NCI-H774 (cell line): ENCODE data around the gene TFPI.
"Not testable (repeated sequence)": the region's sequence is repeated elsewhere in the genome, so short reads cannot be mapped to it uniquely, and the experiment has no call there.

Source experiments
- DNase-seq: peaks from one replicate; lab custom pipeline; 2025; lab: John Stamatoyannopoulos, UW

The TFPI gene

DNA sequence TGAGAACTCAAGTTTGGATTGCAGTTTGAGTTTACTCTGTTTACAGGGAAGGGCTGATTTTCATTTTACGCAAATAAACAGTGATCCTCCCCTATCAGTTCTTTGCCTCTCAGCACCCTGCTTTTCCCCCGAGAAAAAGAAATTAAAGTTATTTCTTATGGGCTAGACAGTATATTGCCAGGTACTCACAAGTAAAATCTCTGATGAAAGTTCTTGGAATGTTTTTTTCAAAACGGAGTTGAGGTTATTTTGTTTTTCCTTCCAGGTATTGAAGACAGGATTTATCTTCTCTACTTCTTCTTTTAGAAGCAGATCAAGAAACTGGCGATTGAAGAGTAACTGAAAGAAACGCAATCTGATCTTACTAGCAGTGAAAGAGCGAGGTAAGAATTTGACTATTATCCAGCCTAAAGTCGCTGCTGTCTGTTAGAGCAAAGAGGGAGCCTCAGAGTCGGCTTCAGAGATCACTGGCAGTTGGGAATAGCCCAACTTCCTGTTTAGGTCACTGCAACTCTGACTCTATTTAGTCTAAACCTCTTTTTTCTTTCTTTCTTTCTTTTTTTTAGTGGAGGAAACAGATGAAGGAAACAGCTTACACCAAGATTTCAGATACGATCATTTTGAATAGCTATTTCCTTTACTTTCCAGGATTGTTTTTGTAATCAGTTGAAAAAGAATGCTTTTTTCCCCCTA lies at the start of gene TFPI:
TFPI (minus strand) TSS at position 425 of the 693 bp plus-strand sequence. CDS start 50,667 bp downstream, outside the sequence.
- no peak for DNase-seq

DNA sequence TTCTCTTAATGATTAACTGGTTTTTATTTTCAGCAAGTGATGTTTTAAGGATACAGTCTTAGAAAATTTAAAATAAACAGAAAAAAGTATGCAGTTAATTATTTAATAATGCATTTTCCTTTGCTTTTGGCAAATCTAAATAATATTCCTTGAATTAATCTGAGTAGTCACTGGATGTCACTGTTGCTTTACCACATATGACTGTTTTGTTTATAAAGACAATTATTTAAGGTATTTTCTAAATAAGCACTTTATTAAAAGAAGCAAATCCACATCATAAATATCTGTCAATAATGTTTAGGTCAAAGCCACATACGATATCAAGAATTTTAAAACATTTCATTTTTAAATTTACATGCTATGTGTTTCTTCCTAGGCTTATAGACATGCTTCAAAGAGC lies 40.6 kb upstream of the TFPI start:
- DNase-seq, result no peak

DNA sequence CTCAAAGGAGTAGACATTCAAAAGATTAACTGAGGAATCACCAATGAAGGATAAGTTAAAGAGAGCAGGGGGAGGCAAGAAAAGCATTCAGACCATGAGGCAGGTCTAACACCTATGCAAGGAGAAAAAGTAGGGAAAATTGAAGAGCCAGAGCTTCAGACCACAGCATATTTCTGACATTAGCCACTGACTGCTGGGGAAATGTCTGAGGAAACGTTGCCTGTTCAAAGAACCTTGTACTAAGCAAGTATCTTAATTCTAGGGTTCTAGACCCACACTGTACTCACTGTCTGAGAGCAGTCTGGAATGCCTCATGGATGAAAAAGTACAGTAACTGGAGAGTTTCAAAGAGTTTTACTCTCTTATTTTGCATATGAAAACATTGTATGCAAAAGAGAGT lies 39.5 kb upstream of the TFPI start:
- no peak for DNase-seq

DNA sequence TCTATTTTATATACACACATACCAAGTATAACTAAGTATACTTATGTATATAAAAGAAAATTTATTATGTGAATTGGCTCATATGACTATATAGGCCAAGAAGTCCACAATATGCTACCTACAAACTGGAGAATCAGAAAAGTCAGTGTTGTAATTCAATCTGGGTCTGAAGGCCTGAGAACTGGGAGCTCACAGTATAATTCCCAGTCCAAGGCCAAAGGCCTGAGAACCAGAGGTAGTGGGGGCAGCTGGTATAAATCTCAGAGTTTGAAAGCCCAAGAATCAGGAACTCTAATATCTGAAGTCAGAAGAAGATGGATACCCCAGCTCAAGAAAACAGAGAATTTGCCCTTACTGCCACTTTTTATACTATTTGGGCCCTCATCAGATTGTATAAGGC lies 38.9 kb upstream of the TFPI start:
- no peak for DNase-seq

DNA sequence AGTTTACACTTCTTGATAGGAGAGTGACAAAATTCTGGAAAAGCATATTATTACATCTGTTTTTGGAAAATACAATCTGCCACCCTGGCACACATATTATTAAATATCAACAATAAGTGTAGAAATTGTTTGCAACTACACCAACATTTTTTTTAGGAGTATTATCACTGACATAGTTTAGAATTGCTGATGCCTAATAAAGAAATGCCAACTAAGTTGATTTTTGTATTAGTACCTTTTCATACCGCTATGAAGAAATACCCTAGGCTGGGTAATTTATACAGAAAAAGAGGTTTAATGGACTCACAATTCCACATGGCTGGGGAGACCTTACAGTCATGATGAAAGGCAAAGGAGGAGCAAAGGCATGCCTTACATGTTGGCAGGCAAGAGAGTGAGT lies 35.9 kb upstream of the TFPI start:
- DNase-seq, result no peak

DNA sequence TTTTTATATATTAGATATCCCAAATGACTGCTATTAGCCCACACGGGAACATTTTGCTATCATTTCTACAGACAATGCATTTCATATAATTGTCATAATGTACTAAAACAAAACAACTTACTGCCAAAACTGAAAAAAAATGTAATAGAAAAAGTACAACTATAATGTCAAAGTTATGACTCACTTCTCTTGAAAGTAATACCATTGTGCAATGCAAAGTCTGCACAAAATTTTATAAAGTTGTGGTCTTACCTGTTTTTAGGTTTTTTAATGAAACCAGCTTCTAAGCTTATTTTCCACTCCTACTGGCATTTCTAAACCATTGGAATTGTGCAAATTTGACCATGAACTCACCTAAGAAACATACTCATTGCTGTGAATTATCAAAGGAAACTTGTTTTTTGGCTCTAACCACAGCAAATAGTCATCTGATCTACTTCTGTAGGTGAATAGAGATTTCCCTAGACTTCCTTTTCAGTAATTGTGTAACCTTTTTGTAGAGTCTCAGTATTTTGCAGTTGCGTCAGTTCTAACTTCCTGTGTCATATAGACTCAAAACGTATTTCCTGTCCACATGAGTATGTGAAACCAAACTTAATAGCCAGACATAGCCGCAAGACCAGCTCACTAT lies 31.9 kb upstream of the TFPI start:
- DNase-seq, result no peak

DNA sequence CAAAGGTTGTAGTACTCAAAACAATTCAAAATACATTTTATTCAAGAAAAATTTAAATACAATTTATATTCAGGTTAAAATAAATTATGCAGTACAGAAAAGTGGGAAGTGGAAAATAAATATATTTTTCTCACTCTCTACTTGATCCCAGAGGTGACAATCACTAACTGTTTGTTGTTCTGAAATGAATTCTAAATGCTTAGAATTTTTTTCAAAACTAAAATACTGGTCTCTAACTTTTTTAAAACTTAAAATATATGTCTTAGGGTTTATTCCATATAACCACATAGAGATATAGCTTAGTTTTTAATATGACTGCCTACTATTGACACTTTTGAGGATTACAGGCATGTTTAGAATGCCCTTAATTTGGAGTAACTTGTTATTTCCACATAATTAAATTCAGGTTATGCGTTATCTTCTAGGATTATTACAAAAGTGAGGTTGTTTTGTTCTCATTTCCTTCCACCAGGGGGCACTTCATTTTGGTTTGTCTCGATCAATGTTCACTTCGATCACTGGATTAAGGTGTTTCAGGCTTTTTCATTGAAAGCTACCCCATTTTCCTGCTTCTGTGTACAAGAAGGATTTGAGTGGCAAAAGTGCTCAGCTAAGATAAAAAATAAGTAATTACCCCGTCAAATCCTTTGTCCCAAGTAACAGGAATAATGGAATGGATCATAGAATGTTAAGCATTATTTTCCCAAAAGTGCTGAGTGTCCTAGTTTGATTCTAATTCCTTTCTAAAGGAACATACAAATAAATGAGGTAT lies 27.1 kb upstream of the TFPI start:
- peak; percentile 50 for DNase-seq

DNA sequence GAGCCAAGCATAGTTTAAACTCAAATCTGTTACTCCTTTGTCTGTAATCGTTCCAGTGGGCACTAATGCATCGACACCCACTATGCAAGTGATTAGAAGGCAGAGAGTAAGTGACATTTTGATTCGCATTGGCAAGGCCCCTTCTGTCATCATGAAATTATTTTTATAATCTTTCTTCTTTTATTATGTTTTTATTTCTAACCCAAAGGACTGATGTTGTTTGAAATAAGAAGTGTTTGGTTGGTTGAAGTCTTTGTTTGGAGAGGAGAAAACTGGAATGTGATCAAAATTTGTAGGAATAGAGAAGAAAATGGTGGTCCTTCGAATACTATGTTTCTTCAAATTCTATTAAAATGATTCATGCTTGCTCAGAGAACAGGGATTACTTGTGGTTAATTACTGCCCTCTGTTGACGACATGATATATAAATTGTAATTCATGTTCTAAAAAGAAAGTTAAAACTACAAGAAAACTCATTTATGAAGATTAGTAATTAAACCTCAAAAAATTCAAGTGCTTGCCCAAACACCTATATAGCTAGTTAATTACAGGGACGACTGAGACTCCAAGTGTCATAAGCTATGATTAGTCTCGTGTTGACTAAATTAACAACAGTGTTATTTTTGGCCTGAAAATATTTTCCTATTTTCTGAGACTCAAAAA lies 26.4 kb upstream of the TFPI start:
- peak; percentile 49 for DNase-seq

DNA sequence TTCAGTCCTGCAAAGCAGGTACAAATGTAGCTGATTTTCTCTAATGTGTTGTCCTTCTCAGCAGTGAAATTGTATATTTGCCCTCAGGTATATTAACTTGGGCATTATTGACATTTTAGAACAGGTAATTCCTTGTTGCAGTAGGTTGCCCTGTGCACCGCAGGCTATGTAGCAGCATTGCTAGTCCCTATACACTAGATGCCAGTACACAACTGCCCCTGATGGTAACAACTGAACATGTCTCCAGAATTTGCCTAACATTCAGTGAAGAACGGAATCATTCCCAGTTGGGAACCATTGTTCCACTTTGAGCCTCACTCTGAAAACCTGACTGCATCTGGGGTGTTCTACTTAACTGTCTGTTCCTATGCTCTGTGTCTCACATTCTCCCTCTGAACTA lies 23.1 kb upstream of the TFPI start:
- no peak for DNase-seq

DNA sequence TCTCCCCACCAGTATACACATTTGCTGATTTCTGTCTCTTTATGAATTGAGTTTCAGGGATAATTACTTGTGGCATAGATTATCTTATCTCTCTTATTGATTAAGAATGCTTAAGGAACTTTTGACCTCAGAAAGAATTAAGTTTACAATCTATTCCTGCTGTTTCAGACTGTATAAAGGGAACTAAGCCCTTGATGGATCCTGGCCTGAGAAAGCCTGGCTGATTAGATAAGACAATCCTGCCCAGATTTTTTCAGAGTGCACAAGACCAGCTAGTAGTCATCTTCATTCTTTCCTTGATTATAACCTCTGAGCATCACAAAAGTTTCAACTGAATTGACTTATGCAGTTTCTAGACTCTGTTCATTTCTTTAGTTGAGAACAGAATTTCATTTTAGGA lies 22.7 kb upstream of the TFPI start:
- no peak for DNase-seq

DNA sequence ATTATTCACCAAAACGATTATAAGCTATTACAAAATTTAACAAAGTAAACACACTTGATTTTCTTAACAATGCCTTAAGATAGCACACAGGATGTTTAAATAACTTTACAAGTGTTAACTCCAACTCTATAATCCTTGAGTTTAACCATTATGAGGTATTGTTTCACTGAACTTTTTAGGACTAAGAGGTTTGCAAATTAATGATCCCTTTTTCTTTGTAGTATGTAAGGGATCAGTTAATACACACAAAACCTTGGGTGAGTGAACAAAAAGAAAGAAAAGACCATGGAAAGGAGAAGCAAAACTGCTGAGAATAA lies 21.5 kb upstream of the TFPI start:
- DNase-seq, result no peak

DNA sequence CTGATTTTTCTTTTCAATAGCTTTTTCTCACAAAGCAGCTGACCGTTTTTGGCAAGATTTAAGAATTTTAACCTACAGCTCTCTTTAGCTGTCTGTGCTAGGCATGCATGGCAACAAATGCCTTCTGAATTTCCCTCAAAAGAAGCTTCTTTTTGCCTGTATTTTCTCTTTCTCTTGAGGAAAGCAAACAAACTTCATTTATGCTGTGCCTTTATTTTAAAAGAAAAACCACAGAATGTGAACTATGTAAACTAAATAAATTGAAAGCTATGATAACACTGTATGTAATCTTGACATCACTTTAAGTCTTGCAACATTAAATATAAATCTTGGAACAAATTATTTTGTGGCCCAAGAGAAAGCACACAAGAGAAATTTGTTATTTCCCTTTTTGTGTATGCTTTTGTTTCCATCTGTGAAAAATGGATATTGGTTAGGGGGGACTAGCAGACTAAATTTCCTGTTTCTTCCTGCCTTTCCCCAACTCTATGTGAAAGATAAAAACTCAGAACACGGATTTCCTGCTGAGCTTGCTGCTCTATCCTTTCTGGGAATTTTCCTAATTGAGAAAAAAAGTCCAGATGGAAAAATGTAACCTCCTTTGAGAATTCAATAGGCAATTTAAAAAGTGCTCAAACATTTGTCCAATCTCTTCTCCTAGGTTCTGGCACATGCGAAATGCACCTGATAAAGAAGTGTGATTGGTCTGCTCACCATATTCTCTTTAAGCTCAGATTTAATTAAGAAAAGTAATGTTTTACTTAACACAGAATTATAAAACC lies 20.9 kb upstream of the TFPI start:
- no peak for DNase-seq

DNA sequence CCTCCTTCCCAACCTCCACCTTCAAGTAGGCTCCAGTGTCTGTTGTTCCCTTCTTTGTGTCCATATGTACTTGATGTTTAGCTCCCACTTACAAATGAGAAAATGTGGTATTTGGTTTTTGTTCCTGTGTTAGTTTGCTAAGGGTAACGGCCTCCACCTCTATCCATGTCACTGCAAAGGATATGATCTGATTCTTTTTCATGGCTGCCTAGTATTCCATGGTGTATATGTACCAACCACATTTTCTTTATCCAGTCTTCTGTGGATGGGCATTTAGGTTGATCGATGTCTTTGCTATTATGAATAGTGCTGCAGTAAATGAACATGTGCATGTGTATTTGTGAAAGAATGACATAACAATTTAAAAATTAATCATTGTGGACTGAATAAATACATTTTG lies 19.5 kb upstream of the TFPI start:
- no peak for DNase-seq

DNA sequence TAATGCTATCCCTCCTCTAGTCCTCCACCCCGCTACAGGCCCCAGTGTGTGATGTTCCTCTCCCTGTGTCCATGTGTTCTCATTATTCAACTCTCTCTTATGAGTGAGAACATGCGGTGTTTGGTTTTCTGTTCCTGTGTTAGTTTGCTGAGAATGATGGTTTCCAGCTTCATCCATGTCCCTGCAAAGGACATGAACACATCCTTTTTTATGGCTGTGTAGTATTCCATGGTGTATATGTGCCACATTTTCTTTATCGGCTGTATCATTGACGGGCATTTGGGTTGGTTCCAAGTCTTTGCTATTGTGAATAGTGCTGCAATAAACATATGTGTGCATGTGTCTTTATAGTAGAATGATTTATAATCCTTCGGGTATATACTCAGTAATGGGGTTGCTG lies 17.8 kb upstream of the TFPI start:
- DNase-seq, result not testable (repeated sequence)

DNA sequence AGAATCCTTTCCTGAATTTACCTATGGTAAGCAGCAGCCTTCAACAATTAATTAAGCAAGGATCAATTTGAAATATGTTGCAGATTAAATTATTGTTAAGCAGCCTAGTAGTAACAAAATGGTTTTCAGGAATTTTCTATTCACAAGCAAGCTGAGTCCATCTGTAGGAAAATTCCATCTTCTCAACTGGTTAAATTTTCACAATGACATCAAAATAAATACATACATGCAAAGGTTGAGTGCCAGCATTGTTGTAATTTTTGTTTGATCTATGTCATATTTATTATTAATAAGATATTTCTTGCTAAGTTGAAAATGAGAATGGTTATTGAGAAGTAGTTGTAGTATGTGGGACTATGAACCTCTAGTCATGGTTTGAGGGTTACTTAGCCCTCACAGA lies 15.3 kb upstream of the TFPI start:
- DNase-seq, result no peak

DNA sequence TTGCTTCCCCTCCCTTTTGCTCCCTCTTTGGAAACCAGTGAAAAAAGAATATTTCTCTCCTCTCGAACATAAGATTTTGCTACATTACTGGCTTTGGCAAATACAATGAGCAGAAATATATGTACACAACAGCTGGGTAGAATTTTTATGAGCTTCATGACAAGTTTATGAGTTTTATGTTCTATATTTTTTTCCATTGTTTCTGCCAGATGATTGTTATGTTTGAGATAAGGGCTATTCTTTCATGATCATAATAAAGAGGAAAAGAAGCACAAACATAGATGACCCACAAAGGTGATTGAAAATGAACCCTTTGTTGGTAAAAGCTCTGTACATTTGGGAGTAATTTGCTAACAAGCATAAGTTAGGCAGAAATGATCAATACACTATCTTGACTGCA lies 14.8 kb upstream of the TFPI start:
- DNase-seq, result no peak

DNA sequence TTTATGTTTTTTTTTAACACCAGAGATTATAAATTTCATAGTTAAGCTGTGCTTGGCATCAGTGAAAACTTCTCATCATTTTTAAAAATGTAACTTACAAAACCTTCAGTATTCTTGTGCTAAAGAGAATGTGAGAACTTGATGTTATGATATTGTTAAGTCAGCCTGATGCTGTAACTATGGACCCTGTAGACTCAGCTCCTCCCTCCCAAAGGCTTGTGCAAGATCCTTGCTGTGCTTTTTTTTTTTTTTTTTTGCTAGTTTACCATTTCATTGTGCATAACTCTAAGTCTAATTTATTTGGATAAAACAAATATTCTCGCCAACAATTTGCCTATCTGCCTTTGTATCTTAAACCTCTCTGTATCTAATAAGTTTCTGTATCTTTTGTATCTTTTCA lies 12.9 kb upstream of the TFPI start:
- no peak for DNase-seq

DNA sequence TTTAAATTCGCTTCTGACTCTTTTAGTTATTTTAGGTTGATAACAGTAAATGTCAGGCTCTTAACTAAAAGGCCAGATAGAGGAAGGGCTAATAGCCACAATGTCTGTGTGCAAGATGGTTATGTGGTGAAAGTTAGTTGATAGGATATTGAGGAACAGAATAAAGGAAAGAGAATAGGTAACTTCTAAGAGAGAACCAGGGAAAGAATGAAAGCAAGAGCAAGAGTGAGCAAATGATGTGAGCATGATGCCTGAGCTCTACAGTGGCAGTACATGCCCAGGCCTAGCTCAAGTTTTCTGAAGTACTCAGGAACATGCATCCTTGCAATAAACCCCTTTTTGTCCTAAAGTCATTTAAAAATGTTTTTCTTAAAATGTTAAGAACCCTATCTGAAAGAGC lies 12.5 kb upstream of the TFPI start:
- no peak for DNase-seq

DNA sequence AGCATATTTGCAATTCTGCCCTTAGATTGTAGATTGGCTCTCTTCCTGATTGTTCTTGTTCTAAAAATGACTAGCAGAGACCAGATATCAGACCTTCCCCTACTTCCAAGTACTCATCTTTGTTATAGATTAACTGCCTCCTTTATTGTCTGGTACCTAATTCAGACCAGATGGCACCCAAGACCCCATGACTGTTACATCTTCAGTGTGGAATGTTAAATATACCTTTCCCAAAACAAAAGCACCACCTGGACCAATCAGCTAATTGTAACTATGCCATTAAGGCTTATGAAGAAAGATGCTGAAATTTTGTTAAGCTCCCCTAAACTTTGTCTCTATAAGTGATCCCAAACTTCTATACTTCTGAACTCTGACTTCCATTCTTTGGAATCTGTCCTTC lies 12.0 kb upstream of the TFPI start:
- no peak for DNase-seq

DNA sequence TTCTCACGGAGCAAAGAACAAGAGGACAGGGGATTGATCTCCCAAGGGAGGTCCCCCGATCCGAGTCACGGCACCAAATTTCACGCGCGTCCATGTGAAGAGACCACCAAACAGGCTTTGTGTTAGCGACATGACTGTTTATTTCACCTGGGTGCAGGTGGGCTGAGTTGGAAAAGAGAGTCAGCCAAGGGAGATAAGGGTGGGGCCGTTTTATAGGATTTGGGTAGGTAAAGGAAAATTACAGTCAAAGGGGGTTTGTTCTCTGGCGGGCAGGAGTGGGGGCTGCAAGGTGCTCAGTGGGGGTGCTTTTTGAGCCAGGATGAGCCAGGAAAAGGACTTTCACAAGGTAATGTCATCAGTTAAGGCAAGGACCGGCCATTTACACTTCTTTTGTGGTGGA lies 11.4 kb upstream of the TFPI start:
- DNase-seq, result not testable (repeated sequence)

DNA sequence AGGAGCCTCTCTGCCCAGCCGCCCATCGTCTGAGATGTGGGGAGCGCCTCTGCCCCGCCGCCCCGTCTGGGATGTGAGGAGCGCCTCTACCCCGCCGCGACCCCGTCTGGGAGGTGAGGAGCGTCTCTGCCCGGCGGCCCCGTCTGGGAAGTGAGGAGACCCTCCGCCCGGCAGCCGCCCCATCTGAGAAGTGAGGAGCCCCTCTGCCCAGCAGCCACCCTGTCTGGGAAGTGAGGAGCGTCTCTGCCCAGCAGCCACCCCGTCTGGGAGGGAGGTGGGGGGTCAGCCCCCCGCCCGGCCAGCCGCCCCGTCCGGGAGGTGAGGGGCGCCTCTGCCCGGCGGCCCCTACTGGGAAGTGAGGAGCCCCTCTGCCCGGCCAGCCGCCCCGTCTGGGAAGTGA lies 2.3 kb upstream of the TFPI start:
- not testable (repeated sequence) for DNase-seq

DNA sequence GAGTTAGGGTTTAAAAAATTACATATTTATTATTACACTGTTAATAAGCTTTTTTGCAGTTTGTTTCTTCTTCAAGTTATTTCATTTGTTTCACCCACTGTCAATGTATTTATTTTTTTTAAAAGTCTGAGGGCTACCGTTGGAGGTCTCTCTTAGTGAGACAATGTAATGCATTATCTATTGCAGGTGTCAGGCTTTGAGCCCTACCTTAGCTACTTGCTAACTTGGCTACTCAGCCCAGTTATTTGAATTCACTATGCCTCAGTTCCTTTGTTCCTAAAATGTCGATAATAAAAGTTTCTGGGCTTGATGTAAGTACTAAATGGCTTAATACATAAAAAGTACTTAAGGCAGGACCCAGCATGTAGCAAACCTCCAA lies 458 bp upstream of the TFPI start:
- DNase-seq, result no peak
